HCT116 (cell line): Measurements from ENCODE around the gene LUZP2. TPM values are rescaled to one million over a fixed set of nuclear protein-coding genes. Genes with fewer than 3 reads are reported as not detected.

Experiments used
- ATAC-seq: fragments of 200-7000 bp; cut with Tn5 transposase; 2 replicates; pipeline ENCODE4 v1.9.1; 2020; ENCODE audit warnings: mild to moderate bottlenecking, moderate library complexity
- BruUV-seq: library from RNA; stranded (reverse); fragments of 400-500 nt; replicated peaks from 2 replicates; lab custom pipeline; 2021; lab: Mats Ljungman, UMichigan
- CTCF ChIA-PET: fragments of 300-600 bp; sonication (Branson Sonifier 250); formaldehyde crosslinking; loops from one replicate; lab custom pipeline; 2021; ENCODE audit warnings: antibody characterized with exemption; lab: Charles Lee
- POLR2A ChIA-PET: fragments of 300-600, 350-600 bp; sonication (Branson Sonifier 250); formaldehyde crosslinking; loops from one replicate; lab custom pipeline; 2021; ENCODE audit warnings: antibody characterized with exemption; lab: Charles Lee
- RAD21 ChIA-PET, 2 experiments: fragments of 300-600 bp; sonication (Branson Sonifier 250); formaldehyde crosslinking; loops; one replicate each; lab custom pipeline; 2023; ENCODE audit warnings: low total read pairs in 2 of 2; ENCODE audit not compliant: uncharacterized antibody in 2 of 2, unreplicated experiment in 2 of 2, low non-redundant PET in 1 of 2; lab: Charles Lee
- DNase-seq: peaks from one replicate; pipeline ENCODE4 v3.0.0-alpha.2; 2010; ENCODE audit warnings: low read depth, low spot score
- H2AFZ ChIP-seq: fragments of 200-600 bp; shearing (Covaris generic), sonication (generic); 2 replicates; pipeline ENCODE4 v1.6.1; 2017; ENCODE audit warnings: low read depth, mixed run types, mixed read lengths, antibody characterized with exemption, low read length; ENCODE audit not compliant: poor library complexity, severe bottlenecking
- H3K27ac ChIP-seq: 2 replicates; pipeline ENCODE4 v1.5.1; 2012; ENCODE audit warnings: low read depth, low read length
- H3K27me3 ChIP-seq: fragments of 200-600 bp; sonication (generic); 2 replicates; pipeline ENCODE4 v1.6.1; 2016; ENCODE audit warnings: mixed run types, low read length, mixed read lengths; ENCODE audit not compliant: insufficient read depth
- H3K36me3 ChIP-seq, 2 experiments: fragments of 200-500 bp in 1 of 2; fragments of 200-600 bp in 1 of 2; sonication (Bioruptor generic) in 1 of 2; sonication (generic) in 1 of 2; 2 replicates each; pipeline versions ENCODE4 v1.5.1 to v1.6.1; 2014 to 2016; ENCODE audit warnings: low read length in 2 of 2, inconsistent platforms in 1 of 2, mixed read lengths in 1 of 2, mixed run types in 1 of 2; ENCODE audit not compliant: insufficient read depth in 2 of 2, control insufficient read depth in 1 of 2
- H3K4me1 ChIP-seq, 2 experiments: fragments of 200-600 bp in 1 of 2; sonication (generic) in 1 of 2; 2 replicates each; pipeline versions ENCODE4 v1.5.1 to v1.6.1; 2012 to 2017; ENCODE audit warnings: low read length in 2 of 2, inconsistent platforms in 1 of 2, mild to moderate bottlenecking in 1 of 2, mixed read lengths in 1 of 2, mixed run types in 1 of 2, moderate library complexity in 1 of 2; ENCODE audit not compliant: insufficient read depth in 2 of 2, control insufficient read depth in 1 of 2
- H3K4me2 ChIP-seq: fragments of 200-600 bp; sonication (generic); 2 replicates; pipeline ENCODE4 v1.6.1; 2017; ENCODE audit warnings: mixed run types, low read length, mixed read lengths
- H3K4me3 ChIP-seq, 2 experiments: fragments of 200-600 bp in 1 of 2; sonication (generic) in 1 of 2; replicated peaks in 1 of 2; 2 replicates each; pipeline ENCODE4 v1.5.1; 2011 to 2016; ENCODE audit warnings: low read length in 2 of 2, control low read depth in 1 of 2, low read depth in 1 of 2, mild to moderate bottlenecking in 1 of 2, mixed read lengths in 1 of 2, mixed run types in 1 of 2
- H3K79me2 ChIP-seq: fragments of 200-600 bp; sonication (generic); 2 replicates; pipeline ENCODE4 v1.6.1; 2017; ENCODE audit warnings: mild to moderate bottlenecking, mixed run types, low read length, moderate library complexity, mixed read lengths; ENCODE audit not compliant: insufficient read depth
- H3K9ac ChIP-seq: fragments of 200-600 bp; sonication (generic); 2 replicates; pipeline ENCODE4 v1.6.1; 2016; ENCODE audit warnings: low read length, mixed read lengths
- H3K9me2 ChIP-seq: fragments of 200-600 bp; sonication (generic), shearing (Covaris generic); 2 replicates; pipeline ENCODE4 v1.6.1; 2017; ENCODE audit warnings: mixed run types, mild to moderate bottlenecking, moderate library complexity; ENCODE audit not compliant: insufficient read depth
- H3K9me3 ChIP-seq, 2 experiments: fragments of 200-500 bp in 1 of 2; fragments of 200-600 bp in 1 of 2; sonication (Bioruptor generic) in 1 of 2; sonication (generic) in 1 of 2; 2 replicates each; pipeline ENCODE4 v1.6.1; 2014 to 2017; ENCODE audit warnings: low read length in 2 of 2, mixed read lengths in 2 of 2, inconsistent platforms in 1 of 2, low read depth in 1 of 2, mild to moderate bottlenecking in 1 of 2, mixed run types in 1 of 2, moderate library complexity in 1 of 2; ENCODE audit not compliant: control insufficient read depth in 1 of 2, insufficient read depth in 1 of 2
- H4K20me1 ChIP-seq: fragments of 200-600 bp; sonication (generic), shearing (Covaris generic); 2 replicates; pipeline ENCODE4 v1.6.1; 2017; ENCODE audit warnings: mixed run types, mild to moderate bottlenecking, moderate library complexity; ENCODE audit not compliant: insufficient read depth
- CBX3 ChIP-seq: IDR thresholded peaks from 2 replicates; pipeline ENCODE4 v1.6.1; 2012; ENCODE audit warnings: low read depth
- ELF1 ChIP-seq: IDR thresholded peaks from 2 replicates; pipeline ENCODE4 v1.6.1; 2012; ENCODE audit warnings: low read depth, borderline replicate concordance
- EZH2phosphoT487 ChIP-seq: fragments of 200-600 bp; IDR thresholded peaks from 2 replicates; pipeline ENCODE4 v1.6.1; 2018; ENCODE audit warnings: antibody characterized with exemption, borderline replicate concordance
- FOSL1 ChIP-seq: IDR thresholded peaks from 2 replicates; pipeline ENCODE4 v1.6.1; 2012; ENCODE audit warnings: low read depth
- JUND ChIP-seq: IDR thresholded peaks from 2 replicates; pipeline ENCODE4 v1.6.1; 2012
- POLR2AphosphoS5 ChIP-seq: IDR thresholded peaks from 2 replicates; pipeline ENCODE4 v1.6.1; 2011; ENCODE audit warnings: mild to moderate bottlenecking, low read depth, low read length, moderate library complexity
- SIN3A ChIP-seq: IDR thresholded peaks from 2 replicates; pipeline ENCODE4 v1.6.1; 2012; ENCODE audit warnings: low read depth
- YY1 ChIP-seq: IDR thresholded peaks from 2 replicates; pipeline ENCODE4 v1.6.1; 2011; ENCODE audit warnings: low read length, low read depth, moderate library complexity, mild to moderate bottlenecking; ENCODE audit not compliant: insufficient replicate concordance; ENCODE audit errors: extremely low read depth
- intact Hi-C: fragments of 100-400 bp; cut with micrococcal nuclease; formaldehyde crosslinking; loops from 2 replicates; pipeline ENCODE4 v1.10.0; 2022
- total RNA-seq: library from RNA; stranded (reverse); gene quantifications from one replicate; pipeline ENCODE4 v1.2.1, GENCODE V29; 2021; ENCODE audit not compliant: unreplicated experiment
- TF ChIP-seq, protein P1 (sequence below): IDR thresholded peaks from 2 replicates; pipeline ENCODE4 v1.6.1; 2012

Gene LUZP2
- total RNA-seq, 1 experiment from 2014 or later, result not detected

DNA sequence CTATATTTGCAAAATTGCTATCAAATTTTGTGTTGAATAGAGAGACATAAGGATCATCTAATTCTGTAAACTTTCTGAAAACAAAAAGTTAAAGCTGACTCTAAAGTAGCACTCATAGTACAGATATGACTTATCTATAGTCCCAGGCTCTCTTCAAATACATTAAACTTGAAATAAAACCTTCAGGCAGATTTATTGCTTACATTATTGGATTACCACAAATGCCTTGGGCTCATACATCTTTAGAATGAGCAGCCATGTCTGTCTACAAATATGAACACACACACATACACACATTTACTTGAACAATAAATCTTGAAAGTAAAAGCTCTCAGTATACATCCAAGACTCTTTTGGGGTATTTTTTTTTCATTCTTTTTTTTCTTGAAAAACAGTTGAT lies 207.9 kb downstream of the LUZP2 start:
- peaks cover 14% of the 10 kb centered on the region in 2 experiments; a peak in 2 of 4 replicates for H3K9me3 ChIP-seq
- H2AFZ ChIP-seq, result no peak overlapping the region
- H3K36me3 ChIP-seq, result no peaks in the 10 kb centered on the region
- CTCF ChIA-PET, result no interaction called here
- no TSS peak for BruUV-seq
- POLR2A ChIA-PET, result no interaction called here
- H3K27me3 ChIP-seq, result no peaks in the 10 kb centered on the region
- no peak overlapping the region for H3K4me2 ChIP-seq
- no peaks in the 10 kb centered on the region for H3K4me1 ChIP-seq
- intact Hi-C loops, result no loop called here
- TF ChIP-seq JUND (no peak), CBX3 (no peak), POLR2AphosphoS5 (no peak), SIN3A (no peak)
- DNase-seq (no peak), ATAC-seq (no peak)
- no peaks in the 10 kb centered on the region for H3K9me2 ChIP-seq
- H3K4me3 ChIP-seq, result no peak overlapping the region
- no peaks in the 10 kb centered on the region for H4K20me1 ChIP-seq
- no peak overlapping the region for H3K27ac ChIP-seq
- H3K79me2 ChIP-seq, result no peaks in the 10 kb centered on the region
- H3K9ac ChIP-seq, result no peak overlapping the region
- RAD21 ChIA-PET, result no interaction called here

GRCh38 chr11:24705474-24705873 lies 208.6 kb downstream of the LUZP2 start:
- Histone ChIP-seq H3K4me1 (no peaks in the 10 kb centered on the region), H3K79me2 (no peaks in the 10 kb centered on the region), H4K20me1 (no peaks in the 10 kb centered on the region), H3K36me3 (no peaks in the 10 kb centered on the region), H3K27ac (no peak overlapping the region), H3K4me3 (no peak overlapping the region), H3K4me2 (no peak overlapping the region), H3K9ac (no peak overlapping the region), H3K9me2 (no peaks in the 10 kb centered on the region), H2AFZ (no peak overlapping the region), H3K9me3 (peaks cover 11 to 14% of the 10 kb centered on the region in 2 experiments; a peak in 2 of 4 replicates), H3K27me3 (no peaks in the 10 kb centered on the region)
- DNase-seq, result no peak
- TF ChIP-seq ELF1 (no peak), EZH2phosphoT487 (no peak), YY1 (no peak), FOSL1 (no peak)
- TF ChIP-seq, protein P1, sequence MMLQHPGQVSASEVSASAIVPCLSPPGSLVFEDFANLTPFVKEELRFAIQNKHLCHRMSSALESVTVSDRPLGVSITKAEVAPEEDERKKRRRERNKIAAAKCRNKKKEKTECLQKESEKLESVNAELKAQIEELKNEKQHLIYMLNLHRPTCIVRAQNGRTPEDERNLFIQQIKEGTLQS, result no peak
- no peak for ATAC-seq
- POLR2A ChIA-PET, result no interaction called here
- intact Hi-C loops, result no loop called here
- RAD21 ChIA-PET, result no interaction called here
- BruUV-seq, result no TSS peak
- CTCF ChIA-PET, result no interaction called here
